Loucy (cell line): Measurements from ENCODE around the gene CCDC88C.

Source experiments
- CTCF ChIP-seq: fragments of 200-600 bp; sonication (generic); conservative IDR thresholded peaks from 2 replicates; pipeline ENCODE4 v1.5.1; 2014; ENCODE audit warnings: mild to moderate bottlenecking, antibody characterized with exemption, low read length
- EZH2phosphoT487 ChIP-seq: fragments of 200-600 bp; IDR thresholded peaks from 2 replicates; pipeline ENCODE4 v1.6.1; 2018; ENCODE audit warnings: antibody characterized with exemption, mild to moderate bottlenecking, moderate library complexity, borderline replicate concordance

GRCh38 chr14:91245029-91245428, 172.6 kb downstream of the CCDC88C start:
- TF ChIP-seq CTCF (no peak), EZH2phosphoT487 (no peak)
